ENCODE results near the gene ALPK3.
A peak's percentile ranks its signal among the peaks of the same experiment; 100 is the strongest.
"Not testable (repeated sequence)": the region's sequence is repeated elsewhere in the genome, so short reads cannot be mapped to it uniquely, and the experiment has no call there.

ALPK3 gene

GRCh38 chr15:84874981-84875699 is 58.0 kb downstream of the ALPK3 start:
- ChIA-PET POLR2A (no interaction called here), CTCF (interaction anchor here (0.6 kb wide), 2 partner anchors 235 to 246 kb away, joined by 3 read pairs; no protein-coding TSS in a partner anchor)
- TF ChIP-seq ELF4 (IDR thresholded peaks at IDR 0.05) (no peak), SP1 (IDR thresholded peaks at IDR 0.05) (no peak), FOXK2 (IDR thresholded peaks at IDR 0.05) (no peak), NFRKB (IDR thresholded peaks at IDR 0.05) (no peak), FOXA1 (IDR thresholded peaks at IDR 0.05) (no peak), LEF1 (IDR thresholded peaks at IDR 0.05; ENCODE audit: borderline replicate concordance) (no peak), HDGF (IDR thresholded peaks at IDR 0.05; ENCODE audit: borderline replicate concordance) (no peak), SUZ12 (IDR thresholded peaks at IDR 0.05) (no peak), TARDBP (IDR thresholded peaks at IDR 0.05) (no peak), ARNT (IDR thresholded peaks at IDR 0.05) (no peak), CTBP1 (IDR thresholded peaks at IDR 0.05; ENCODE audit: borderline replicate concordance) (no peak), L3MBTL2 (conservative IDR thresholded peaks at IDR 0.05) (no peak)
- TF ChIP-seq, protein P1, sequence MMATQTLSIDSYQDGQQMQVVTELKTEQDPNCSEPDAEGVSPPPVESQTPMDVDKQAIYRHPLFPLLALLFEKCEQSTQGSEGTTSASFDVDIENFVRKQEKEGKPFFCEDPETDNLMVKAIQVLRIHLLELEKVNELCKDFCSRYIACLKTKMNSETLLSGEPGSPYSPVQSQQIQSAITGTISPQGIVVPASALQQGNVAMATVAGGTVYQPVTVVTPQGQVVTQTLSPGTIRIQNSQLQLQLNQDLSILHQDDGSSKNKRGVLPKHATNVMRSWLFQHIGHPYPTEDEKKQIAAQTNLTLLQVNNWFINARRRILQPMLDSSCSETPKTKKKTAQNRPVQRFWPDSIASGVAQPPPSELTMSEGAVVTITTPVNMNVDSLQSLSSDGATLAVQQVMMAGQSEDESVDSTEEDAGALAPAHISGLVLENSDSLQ (IDR thresholded peaks at IDR 0.05) = no peak
- DNase-seq (ENCODE audit: extremely low spot score) = no peak

DNA sequence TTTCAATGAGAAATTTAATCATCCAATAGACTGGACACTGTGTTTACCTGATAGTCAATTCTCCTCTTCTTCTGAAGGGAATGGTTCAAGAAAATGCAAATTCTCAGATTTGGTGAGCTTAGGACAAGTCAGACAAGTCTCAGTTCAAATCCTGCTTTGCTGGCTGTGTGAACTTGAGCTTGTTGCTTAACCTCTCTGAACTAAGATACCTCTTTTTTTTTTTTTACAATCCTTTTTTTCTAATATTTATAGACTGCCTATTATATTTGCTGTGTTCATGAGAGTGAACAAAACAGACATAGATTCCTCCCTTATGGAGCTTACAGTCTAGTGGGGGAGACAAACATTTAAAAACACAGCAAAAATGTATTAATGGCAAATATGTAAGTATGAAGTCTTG is 59.1 kb downstream of the ALPK3 start:
- ChIA-PET POLR2A (no interaction called here), CTCF (interaction anchor here (0.6 to 1.0 kb wide), 3 partner anchors 12 to 1785 kb away, joined by 3 to 4 read pairs (median 3); no protein-coding TSS in a partner anchor)
- TF ChIP-seq FOXK2 (IDR thresholded peaks at IDR 0.05) (no peak), TARDBP (IDR thresholded peaks at IDR 0.05) (no peak), ARNT (IDR thresholded peaks at IDR 0.05) (no peak), ZNF384 (IDR thresholded peaks at IDR 0.05) (peak; percentile 61), FOXM1 (IDR thresholded peaks at IDR 0.05; ENCODE audit: borderline replicate concordance) (no peak)
- no peak for DNase-seq (ENCODE audit: extremely low spot score)

GRCh38 chr15:84877701-84878100 is 60.5 kb downstream of the ALPK3 start:
- not testable (repeated sequence) for DNase-seq (ENCODE audit: extremely low spot score)
- ChIA-PET POLR2A (interaction anchor here (0.9 to 1.1 kb wide), 3 partner anchors 161 to 224 kb away, joined by 3 to 5 read pairs (median 3); partner anchors contain the start of genes SEC11A and WDR73), CTCF (interaction anchor here (0.8 to 1.4 kb wide), 7 partner anchors 11 to 290 kb away, joined by 3 to 7 read pairs (median 4); no protein-coding TSS in a partner anchor)

- ChIA-PET POLR2A (interaction anchor here (0.9 to 1.1 kb wide), 3 partner anchors 162 to 225 kb away, joined by 3 to 5 read pairs (median 3); partner anchors contain the start of genes SEC11A and WDR73), CTCF (interaction anchor here (0.6 to 1.4 kb wide), 14 partner anchors 11 to 291 kb away, joined by 3 to 7 read pairs (median 4); partner anchors contain the start of gene ZSCAN2)
- TF ChIP-seq SUZ12 (IDR thresholded peaks at IDR 0.05) (no peak), LEF1 (IDR thresholded peaks at IDR 0.05; ENCODE audit: borderline replicate concordance) (no peak), FOXK2 (IDR thresholded peaks at IDR 0.05) (no peak), FOXM1 (IDR thresholded peaks at IDR 0.05; ENCODE audit: borderline replicate concordance) (no peak), CTBP1 (IDR thresholded peaks at IDR 0.05; ENCODE audit: borderline replicate concordance) (no peak), SP1 (IDR thresholded peaks at IDR 0.05) (no peak)
- TF ChIP-seq, protein P1 (IDR thresholded peaks at IDR 0.05) = no peak
- DNase-seq (ENCODE audit: extremely low spot score) = peak; percentile 79
Measured at GRCh38 chr15:84878504-84878903, 61.3 kb downstream of the ALPK3 start.

GRCh38 chr15:84879088-84879780 is 62.1 kb downstream of the ALPK3 start:
- ChIA-PET POLR2A (interaction anchor here (1.1 kb wide), 1 partner anchor 226 kb away, joined by 5 read pairs; the partner anchor contains the start of gene WDR73), CTCF (interaction anchor here (1.0 to 1.4 kb wide), 5 partner anchors 14 to 291 kb away, joined by 3 to 7 read pairs (median 6); no protein-coding TSS in a partner anchor)
- DNase-seq (ENCODE audit: extremely low spot score) = no peak
- TF ChIP-seq SP1 (IDR thresholded peaks at IDR 0.05) = no peak

DNA sequence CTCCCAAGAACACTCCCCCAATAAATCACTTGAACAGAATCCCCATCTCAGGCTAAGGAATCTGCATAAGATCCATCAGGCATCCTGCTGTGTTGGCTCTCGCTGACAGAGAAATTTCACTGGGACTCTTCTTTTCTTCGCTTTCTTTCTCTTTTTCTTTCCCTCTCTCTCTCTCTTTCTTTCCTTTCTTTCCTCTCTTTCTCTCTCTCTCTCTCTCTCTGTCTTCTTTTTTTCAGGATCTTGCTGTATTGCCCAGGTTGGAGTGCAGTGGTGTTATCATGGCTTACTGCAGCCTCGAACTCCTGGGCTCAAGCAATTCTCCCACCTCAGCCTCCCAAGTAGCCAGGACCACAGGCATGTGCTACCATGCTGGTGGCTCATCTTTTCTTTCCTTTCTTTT is 62.9 kb downstream of the ALPK3 start:
- DNase-seq (ENCODE audit: extremely low spot score) = no peak
- CTCF ChIA-PET = no interaction called here
- POLR2A ChIA-PET = no interaction called here
- TF ChIP-seq LEF1 (IDR thresholded peaks at IDR 0.05; ENCODE audit: borderline replicate concordance) (no peak), L3MBTL2 (conservative IDR thresholded peaks at IDR 0.05) (no peak), ZNF384 (IDR thresholded peaks at IDR 0.05) (no peak), ARNT (IDR thresholded peaks at IDR 0.05) (no peak), TARDBP (IDR thresholded peaks at IDR 0.05) (no peak), BHLHE40 (IDR thresholded peaks at IDR 0.05; ENCODE audit: borderline replicate concordance) (no peak), HDGF (IDR thresholded peaks at IDR 0.05; ENCODE audit: borderline replicate concordance) (no peak), NFRKB (IDR thresholded peaks at IDR 0.05) (no peak), FOXA1 (IDR thresholded peaks at IDR 0.05) (no peak), FOXK2 (IDR thresholded peaks at IDR 0.05) (no peak), CTBP1 (IDR thresholded peaks at IDR 0.05; ENCODE audit: borderline replicate concordance) (no peak), SP1 (IDR thresholded peaks at IDR 0.05) (no peak), FOXM1 (IDR thresholded peaks at IDR 0.05; ENCODE audit: borderline replicate concordance) (no peak), ELF4 (IDR thresholded peaks at IDR 0.05) (no peak), SUZ12 (IDR thresholded peaks at IDR 0.05) (no peak)
- TF ChIP-seq, protein P1 (IDR thresholded peaks at IDR 0.05) = no peak
